ENCODE data around the gene SDF2. TPM values are rescaled to one million over a fixed set of nuclear protein-coding genes. Genes with fewer than 3 reads are reported as not detected.
"Not testable (repeated sequence)": the region's sequence is repeated elsewhere in the genome, so short reads cannot be mapped to it uniquely, and the experiment has no call there.

The SDF2 gene
- total and polyA plus RNA-seq, 12 donors, result 16.8 to 54.7 (median 29.9) TPM

GRCh38 chr17:28662527-28662829 is 772 bp upstream of the SDF2 start:
- TF ChIP-seq CTCF (IDR thresholded peaks at IDR 0.05), result no peak
- ATAC-seq (peak in 1 of 8 donors; percentile 12), DNase-seq (no peak)
- Histone ChIP-seq H3K36me3 (peaks cover 0 to 56% (median 0%) of the 10 kb centered on the region in 9 donors), H3K9me3 (no peaks in the 10 kb centered on the region), H3K4me1 (peaks cover 10 to 51% (median 39%) of the 10 kb centered on the region in 9 donors), H3K27ac (peak overlapping the region; percentile 84 to 99 (median 96)), H3K27me3 (no peaks in the 10 kb centered on the region), H3K4me3 (peak overlapping the region; percentile 60 to 89 (median 78))
- WGBS, 2 donors, result 0 to 1% methylated on average over 10 of the region's 10 CpGs
- intact Hi-C loops (cut with DNase I), result loop anchor here in 3 of 10 donors (1.0 to 5.0 kb wide), 2 partner anchors 45 to 48 kb away; no protein-coding TSS in a partner anchor

GRCh38 chr17:28659497-28659881 is 2.2 kb downstream of the SDF2 start:
- H3K27ac ChIP-seq; ATAC-seq; intact Hi-C loops (cut with DNase I); H3K27me3 ChIP-seq; H3K9me3 ChIP-seq; DNase-seq; H3K4me3 ChIP-seq: not testable (repeated sequence)
- 98% methylated on average over 23 of the region's 23 CpGs for WGBS, 2 donors
- Histone ChIP-seq H3K36me3 (peaks cover 0 to 56% (median 4%) of the 10 kb centered on the region in 9 donors), H3K4me1 (peaks cover 10 to 36% (median 32%) of the 10 kb centered on the region in 9 donors)

- DNase-seq; intact Hi-C loops (cut with DNase I): not testable (repeated sequence)
- WGBS, 2 donors, result 97% methylated on average over 46 of the region's 46 CpGs
These were observed 2.8 kb downstream of the SDF2 start for GRCh38 chr17:28658766-28659496.

GRCh38 chr17:28658342-28658741 is 3.4 kb downstream of the SDF2 start:
- H3K27ac ChIP-seq; H3K4me3 ChIP-seq; H3K9me3 ChIP-seq; H3K27me3 ChIP-seq; ATAC-seq; intact Hi-C loops (cut with DNase I); DNase-seq: not testable (repeated sequence)
- 93% methylated on average over 5 of the region's 8 CpGs for WGBS, 2 donors
- Histone ChIP-seq H3K4me1 (peaks cover 7 to 27% (median 21%) of the 10 kb centered on the region in 9 donors), H3K36me3 (peaks cover 0 to 67% (median 6%) of the 10 kb centered on the region in 9 donors)

More at GRCh38 chr17:28658766-28659496, 2.8 kb downstream of the SDF2 start:
- H3K27me3 ChIP-seq, ATAC-seq, H3K9me3 ChIP-seq, H3K4me3 ChIP-seq, H3K27ac ChIP-seq: not testable (repeated sequence)
- H3K4me1 ChIP-seq, result peaks cover 8 to 33% (median 27%) of the 10 kb centered on the region in 9 donors
- peaks cover 0 to 61% (median 4%) of the 10 kb centered on the region in 9 donors for H3K36me3 ChIP-seq

- H3K36me3 ChIP-seq, result peaks cover 0 to 73% (median 6%) of the 10 kb centered on the region in 9 donors
- intact Hi-C loops (cut with DNase I), result no loop called here
- DNase-seq (no peak), ATAC-seq (no peak)
- 88 to 94% methylated on average over 5 of the region's 5 CpGs for WGBS, 2 donors
- no peak overlapping the region for H3K4me3 ChIP-seq
- H3K27ac ChIP-seq, result no peak overlapping the region
- no peaks in the 10 kb centered on the region for H3K27me3 ChIP-seq
- no peak for TF ChIP-seq CTCF (IDR thresholded peaks at IDR 0.05)
- H3K9me3 ChIP-seq, result no peaks in the 10 kb centered on the region
- H3K4me1 ChIP-seq, result peaks cover 4 to 21% (median 15%) of the 10 kb centered on the region in 9 donors
These were observed 4.0 kb downstream of the SDF2 start for GRCh38 chr17:28657756-28658155.

- no peak for TF ChIP-seq CTCF (IDR thresholded peaks at IDR 0.05)
- no peak overlapping the region for H3K4me3 ChIP-seq
- DNase-seq, result no peak
- H3K27ac ChIP-seq, result no peak overlapping the region
- peaks cover 0 to 3% (median 1%) of the 10 kb centered on the region in 9 donors for H3K4me1 ChIP-seq
- peaks cover 0 to 98% (median 17%) of the 10 kb centered on the region in 9 donors for H3K36me3 ChIP-seq
- peak in 1 of 8 donors; percentile 19 for ATAC-seq
- intact Hi-C loops (cut with DNase I), result no loop called here
- H3K9me3 ChIP-seq, result no peaks in the 10 kb centered on the region
- no peaks in the 10 kb centered on the region for H3K27me3 ChIP-seq
- 93 to 95% methylated on average over 5 of the region's 5 CpGs for WGBS, 2 donors
These were observed 6.5 kb downstream of the SDF2 start for GRCh38 chr17:28655160-28655559.
